HepG2 (cell line): Measurements from ENCODE around the gene CD163.
"Not testable (repeated sequence)": the region's sequence is repeated elsewhere in the genome, so short reads cannot be mapped to it uniquely, and the experiment has no call there.

ENCODE experiments used
- CENPX ChIP-seq: sonication (generic); formaldehyde crosslinking; IDR thresholded peaks from 2 replicates; pipeline ENCODE4 v1.9.0; 2021; ENCODE audit warnings: mild to moderate bottlenecking, missing genetic modification reagents, moderate library complexity
- KDM1A ChIP-seq: IDR thresholded peaks from 2 replicates; pipeline ENCODE4 v1.6.1; 2016; ENCODE audit warnings: missing compliant biosample characterization
- POLR2A ChIP-seq, 2 experiments: IDR thresholded peaks; 2 replicates each; pipeline ENCODE4 v1.6.1; 2011; ENCODE audit warnings: low read depth in 2 of 2, low read length in 2 of 2, mild to moderate bottlenecking in 1 of 2, moderate library complexity in 1 of 2; ENCODE audit not compliant: insufficient read depth in 1 of 2
- POLR2AphosphoS2 ChIP-seq: IDR thresholded peaks from 2 replicates; pipeline ENCODE4 v1.6.1; 2011; ENCODE audit warnings: low read depth, low read length, improper control_type of control experiment
- SETDB1 ChIP-seq: sonication (generic); formaldehyde crosslinking; IDR thresholded peaks from 2 replicates; pipeline ENCODE4 v1.5.1; 2020; ENCODE audit warnings: missing genetic modification reagents, mild to moderate bottlenecking, borderline replicate concordance
- ZNF430 ChIP-seq: sonication (generic); formaldehyde crosslinking; IDR thresholded peaks from 2 replicates; pipeline ENCODE4 v1.9.0; 2021; ENCODE audit warnings: mild to moderate bottlenecking, missing genetic modification reagents
- TF ChIP-seq, protein P1 (sequence below): sonication (generic); formaldehyde crosslinking; IDR thresholded peaks from 2 replicates; pipeline ENCODE4 v1.8.1; 2023; ENCODE audit warnings: missing genetic modification reagents, inconsistent platforms, borderline replicate concordance
- TF ChIP-seq, protein P2 (sequence below): sonication (generic); formaldehyde crosslinking; IDR thresholded peaks from 2 replicates; pipeline ENCODE4 v1.8.1; 2023; ENCODE audit warnings: mild to moderate bottlenecking, missing genetic modification reagents

GRCh38 chr12:7438291-7438995, 65.1 kb downstream of the CD163 start:
- not testable (repeated sequence) for TF ChIP-seq POLR2A (IDR thresholded peaks at IDR 0.05; ENCODE audit: insufficient read depth in 1 of 2, low read depth in 2 of 2, low read length in 2 of 2); SETDB1 (CRISPR knock-in tag); ZNF430 (CRISPR knock-in tag); CENPX; KDM1A (CRISPR knock-in tag); POLR2AphosphoS2
- TF ChIP-seq, protein P1, sequence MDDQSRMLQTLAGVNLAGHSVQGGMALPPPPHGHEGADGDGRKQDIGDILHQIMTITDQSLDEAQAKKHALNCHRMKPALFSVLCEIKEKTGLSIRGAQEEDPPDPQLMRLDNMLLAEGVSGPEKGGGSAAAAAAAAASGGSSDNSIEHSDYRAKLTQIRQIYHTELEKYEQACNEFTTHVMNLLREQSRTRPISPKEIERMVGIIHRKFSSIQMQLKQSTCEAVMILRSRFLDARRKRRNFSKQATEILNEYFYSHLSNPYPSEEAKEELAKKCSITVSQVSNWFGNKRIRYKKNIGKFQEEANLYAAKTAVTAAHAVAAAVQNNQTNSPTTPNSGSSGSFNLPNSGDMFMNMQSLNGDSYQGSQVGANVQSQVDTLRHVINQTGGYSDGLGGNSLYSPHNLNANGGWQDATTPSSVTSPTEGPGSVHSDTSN (CRISPR knock-in tag): not testable (repeated sequence)
- TF ChIP-seq, protein P2, sequence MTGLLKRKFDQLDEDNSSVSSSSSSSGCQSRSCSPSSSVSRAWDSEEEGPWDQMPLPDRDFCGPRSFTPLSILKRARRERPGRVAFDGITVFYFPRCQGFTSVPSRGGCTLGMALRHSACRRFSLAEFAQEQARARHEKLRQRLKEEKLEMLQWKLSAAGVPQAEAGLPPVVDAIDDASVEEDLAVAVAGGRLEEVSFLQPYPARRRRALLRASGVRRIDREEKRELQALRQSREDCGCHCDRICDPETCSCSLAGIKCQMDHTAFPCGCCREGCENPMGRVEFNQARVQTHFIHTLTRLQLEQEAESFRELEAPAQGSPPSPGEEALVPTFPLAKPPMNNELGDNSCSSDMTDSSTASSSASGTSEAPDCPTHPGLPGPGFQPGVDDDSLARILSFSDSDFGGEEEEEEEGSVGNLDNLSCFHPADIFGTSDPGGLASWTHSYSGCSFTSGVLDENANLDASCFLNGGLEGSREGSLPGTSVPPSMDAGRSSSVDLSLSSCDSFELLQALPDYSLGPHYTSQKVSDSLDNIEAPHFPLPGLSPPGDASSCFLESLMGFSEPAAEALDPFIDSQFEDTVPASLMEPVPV (CRISPR knock-in tag): not testable (repeated sequence)
